K562 (cell line): ENCODE data around the gene ZMIZ1. TPM values are rescaled to one million over a fixed set of nuclear protein-coding genes. Genes with fewer than 3 reads are reported as not detected.
A peak's percentile ranks its signal among the peaks of the same experiment; 100 is the strongest.

ENCODE experiments used
- ARHGAP35 ChIP-seq: fragments of 450-650 bp; IDR thresholded peaks from 2 replicates; pipeline ENCODE4 v1.6.1; 2018; ENCODE audit not compliant: partially characterized antibody
- GABPA ChIP-seq: fragments of 200-800 bp; sonication (Bioruptor generic); conservative IDR thresholded peaks from 2 replicates; pipeline ENCODE4 v1.6.1; 2016; ENCODE audit warnings: low read depth, missing genetic modification characterization, missing compliant biosample characterization
- HBP1 ChIP-seq: fragments of 450-650 bp; formaldehyde crosslinking; IDR thresholded peaks from 2 replicates; pipeline ENCODE4 v1.4.0; 2022; ENCODE audit warnings: missing genetic modification characterization
- HCFC1 ChIP-seq: IDR thresholded peaks from 2 replicates; pipeline ENCODE4 v1.6.1; 2012; ENCODE audit warnings: low read depth, low read length, improper control_type of control experiment
- HDAC2 ChIP-seq: fragments of 450-650 bp; IDR thresholded peaks from 2 replicates; pipeline ENCODE4 v1.6.1; 2016; ENCODE audit warnings: mild to moderate bottlenecking
- HDGF ChIP-seq: fragments of 450-650 bp; IDR thresholded peaks from 2 replicates; pipeline ENCODE4 v1.6.1; 2016
- HNRNPLL ChIP-seq: fragments of 200-400 bp; formaldehyde crosslinking; IDR thresholded peaks from 2 replicates; pipeline ENCODE4 v1.6.1; 2017; ENCODE audit warnings: low read length, low read depth, mild to moderate bottlenecking; ENCODE audit not compliant: poor library complexity, severe bottlenecking
- KHSRP ChIP-seq: fragments of 450-650 bp; IDR thresholded peaks from 2 replicates; pipeline ENCODE4 v1.6.1; 2017
- NBN ChIP-seq: fragments of 450-650 bp; IDR thresholded peaks from 2 replicates; pipeline ENCODE4 v1.6.1; 2016; ENCODE audit warnings: low read depth, mild to moderate bottlenecking
- NCOR1 ChIP-seq: fragments of 450-650 bp; IDR thresholded peaks from 2 replicates; pipeline ENCODE4 v1.6.1; 2016; ENCODE audit warnings: mild to moderate bottlenecking, moderate library complexity
- NONO ChIP-seq, 2 experiments: fragments of 200-400 bp in 1 of 2; fragments of 450-650 bp in 1 of 2; formaldehyde crosslinking in 1 of 2; IDR thresholded peaks; 2 replicates each; pipeline ENCODE4 v1.6.1; 2017; ENCODE audit warnings: low read depth in 2 of 2, mild to moderate bottlenecking in 2 of 2, moderate library complexity in 2 of 2, low read length in 1 of 2
- PHF21A ChIP-seq: fragments of 450-650 bp; IDR thresholded peaks from 2 replicates; pipeline ENCODE4 v1.6.1; 2017; ENCODE audit warnings: low read depth, borderline replicate concordance
- POLR3G ChIP-seq: IDR thresholded peaks from 2 replicates; pipeline ENCODE4 v1.6.1; 2011; ENCODE audit not compliant: insufficient read length, insufficient replicate concordance; ENCODE audit errors: extremely low read depth
- SIX5 ChIP-seq, 2 experiments: IDR thresholded peaks; 2 replicates each; pipeline ENCODE4 v1.6.1; 2011; ENCODE audit warnings: low read length in 2 of 2, borderline replicate concordance in 1 of 2, low read depth in 1 of 2, mild to moderate bottlenecking in 1 of 2, moderate library complexity in 1 of 2; ENCODE audit not compliant: insufficient read depth in 1 of 2
- SP2 ChIP-seq: IDR thresholded peaks from 2 replicates; pipeline ENCODE4 v1.6.1; 2011; ENCODE audit warnings: mild to moderate bottlenecking, low read depth, low read length, moderate library complexity; ENCODE audit not compliant: poor library complexity, severe bottlenecking; ENCODE audit errors: extremely low read depth
- TFAM ChIP-seq: fragments of 250-450 bp; sonication (Bioruptor Pico); conservative IDR thresholded peaks from 2 replicates; pipeline ENCODE4 v1.5.0; 2021; ENCODE audit warnings: mild to moderate bottlenecking, moderate library complexity
- ZC3H4 ChIP-seq: sonication (generic); formaldehyde crosslinking; IDR thresholded peaks from 2 replicates; pipeline ENCODE4 v1.9.0; 2021; ENCODE audit warnings: missing genetic modification reagents, borderline replicate concordance
- ZNF277 ChIP-seq: fragments of 250-450 bp; sonication (Bioruptor Pico); IDR thresholded peaks from 2 replicates; pipeline ENCODE4 v1.8.0; 2022; ENCODE audit warnings: inconsistent platforms, mild to moderate bottlenecking, moderate library complexity, borderline replicate concordance
- ZNF609 ChIP-seq: sonication (generic); formaldehyde crosslinking; IDR thresholded peaks from 2 replicates; pipeline ENCODE4 v1.8.1; 2023; ENCODE audit warnings: missing genetic modification reagents, mild to moderate bottlenecking, borderline replicate concordance
- polyA plus RNA-seq, 8 experiments: library from polyadenylated mRNA; depleted of rRNA in 4 of 8; stranded (reverse) in 5 of 8; unstranded in 3 of 8; fragments of >200 nt; fragmentation: Nextera tagmentation in 2 of 8; fragmentation: Illumina TruSeq in 1 of 8; extraction: Ambion mirVana in 2 of 8; extraction: Trizol in 1 of 8; gene quantifications; 2 replicates each; pipeline versions ENCODE4 v1.2.1 to v1.2.3, GENCODE V29; 2011 to 2014; ENCODE audit warnings: inconsistent platforms in 1 of 8, missing spikeins in 1 of 8
- total RNA-seq, 7 experiments: library from RNA; depleted of rRNA in 6 of 7; stranded (reverse); fragments of >200 nt in 6 of 7; fragmentation: Illumina TruSeq in 2 of 7; extraction: Trizol in 2 of 7; gene quantifications; 2 replicates each; pipeline versions ENCODE4 v1.2.1 to v1.2.3, GENCODE V29; 2011 to 2021; ENCODE audit warnings: low replicate concordance in 1 of 7

The ZMIZ1 gene
- total and polyA plus RNA-seq, 9 of the 15 experiments (the other 6 are each of a cell fraction or from before 2014, with no cell fraction given) = 1.0 to 37.3 (median 4.3) TPM

- TF ChIP-seq POLR3G (no peak), NONO (IDR thresholded peaks at IDR 0.05; ENCODE audit: low read depth in 2 of 2, low read length in 1 of 2) (no peak; a peak in 1 of 4 replicates), SP2 (no peak), PHF21A (no peak), SIX5 (IDR thresholded peaks at IDR 0.05; ENCODE audit: borderline replicate concordance in 1 of 2, insufficient read depth in 1 of 2, low read depth in 1 of 2, low read length in 2 of 2) (no peak), HBP1 (no peak), KHSRP (no peak), ZNF609 (CRISPR knock-in tag) (no peak), NBN (0 out of 2 replicates have a peak, but pooled peaks have one; percentile 32), TFAM (CRISPR knock-in tag) (no peak), ARHGAP35 (no peak), GABPA (no peak), ZNF277 (no peak), HNRNPLL (no peak), HDGF (no peak), HCFC1 (no peak), NCOR1 (no peak), ZC3H4 (CRISPR knock-in tag) (no peak), HDAC2 (peak; percentile 46; the same call in 1 of the 2 replicates)
Observed at GRCh38 chr10:79195091-79195923, 126.5 kb downstream of the ZMIZ1 start (continued).
